HL-60 (cell line): ENCODE data around the gene CSNK1D.
A peak's percentile ranks its signal among the peaks of the same experiment; 100 is the strongest.

ENCODE experiments used
- DNase-seq, 2 experiments: peaks; one replicate each; pipeline ENCODE4 v3.0.0-alpha.2; 2010 to 2020; ENCODE audit warnings: low read depth in 1 of 2, low spot score in 1 of 2
- H3K27ac ChIP-seq: fragments of 250-450 bp; sonication (Bioruptor Pico); replicated peaks from 2 replicates; pipeline ENCODE4 v1.5.1; 2020; ENCODE audit warnings: mild to moderate bottlenecking, moderate library complexity
- H3K27me3 ChIP-seq: fragments of 250-450 bp; sonication (Bioruptor Pico); 2 replicates; pipeline ENCODE4 v1.5.1; 2021; ENCODE audit warnings: mild to moderate bottlenecking, moderate library complexity; ENCODE audit not compliant: insufficient read depth, poor library complexity, severe bottlenecking
- H3K4me3 ChIP-seq: replicated peaks from 2 replicates; pipeline ENCODE4 v1.5.1; 2011; ENCODE audit warnings: mild to moderate bottlenecking, control low read depth, low read length; ENCODE audit not compliant: insufficient read depth
- GABPA ChIP-seq: IDR thresholded peaks from 2 replicates; pipeline ENCODE4 v1.6.1; 2012; ENCODE audit warnings: low read depth
- POLR2AphosphoS5 ChIP-seq: IDR thresholded peaks from 2 replicates; pipeline ENCODE4 v1.6.1; 2012; ENCODE audit warnings: low read depth
- SPI1 ChIP-seq: IDR thresholded peaks from 2 replicates; pipeline ENCODE4 v1.6.1; 2012; ENCODE audit warnings: low read depth, mild to moderate bottlenecking, borderline replicate concordance
- TF ChIP-seq, protein P1 (sequence below): IDR thresholded peaks from 2 replicates; pipeline ENCODE4 v1.6.1; 2012; ENCODE audit warnings: low read depth; ENCODE audit not compliant: insufficient replicate concordance
- TF ChIP-seq, protein P2 (sequence below): IDR thresholded peaks from one replicate; pipeline ENCODE4 v1.5.1; 2011; ENCODE audit warnings: low read length, control low read depth, inconsistent platforms; ENCODE audit not compliant: insufficient read depth

Gene CSNK1D

GRCh38 chr17:82227629-82228277, 45.7 kb downstream of the CSNK1D start:
- no peak for DNase-seq
- H3K27ac ChIP-seq: peak overlapping the region; percentile 98
- peak overlapping the region; percentile 67 for H3K4me3 ChIP-seq
- H3K27me3 ChIP-seq: no peaks in the 10 kb centered on the region
- TF ChIP-seq GABPA (no peak), SPI1 (no peak), POLR2AphosphoS5 (no peak)
- TF ChIP-seq, protein P1, sequence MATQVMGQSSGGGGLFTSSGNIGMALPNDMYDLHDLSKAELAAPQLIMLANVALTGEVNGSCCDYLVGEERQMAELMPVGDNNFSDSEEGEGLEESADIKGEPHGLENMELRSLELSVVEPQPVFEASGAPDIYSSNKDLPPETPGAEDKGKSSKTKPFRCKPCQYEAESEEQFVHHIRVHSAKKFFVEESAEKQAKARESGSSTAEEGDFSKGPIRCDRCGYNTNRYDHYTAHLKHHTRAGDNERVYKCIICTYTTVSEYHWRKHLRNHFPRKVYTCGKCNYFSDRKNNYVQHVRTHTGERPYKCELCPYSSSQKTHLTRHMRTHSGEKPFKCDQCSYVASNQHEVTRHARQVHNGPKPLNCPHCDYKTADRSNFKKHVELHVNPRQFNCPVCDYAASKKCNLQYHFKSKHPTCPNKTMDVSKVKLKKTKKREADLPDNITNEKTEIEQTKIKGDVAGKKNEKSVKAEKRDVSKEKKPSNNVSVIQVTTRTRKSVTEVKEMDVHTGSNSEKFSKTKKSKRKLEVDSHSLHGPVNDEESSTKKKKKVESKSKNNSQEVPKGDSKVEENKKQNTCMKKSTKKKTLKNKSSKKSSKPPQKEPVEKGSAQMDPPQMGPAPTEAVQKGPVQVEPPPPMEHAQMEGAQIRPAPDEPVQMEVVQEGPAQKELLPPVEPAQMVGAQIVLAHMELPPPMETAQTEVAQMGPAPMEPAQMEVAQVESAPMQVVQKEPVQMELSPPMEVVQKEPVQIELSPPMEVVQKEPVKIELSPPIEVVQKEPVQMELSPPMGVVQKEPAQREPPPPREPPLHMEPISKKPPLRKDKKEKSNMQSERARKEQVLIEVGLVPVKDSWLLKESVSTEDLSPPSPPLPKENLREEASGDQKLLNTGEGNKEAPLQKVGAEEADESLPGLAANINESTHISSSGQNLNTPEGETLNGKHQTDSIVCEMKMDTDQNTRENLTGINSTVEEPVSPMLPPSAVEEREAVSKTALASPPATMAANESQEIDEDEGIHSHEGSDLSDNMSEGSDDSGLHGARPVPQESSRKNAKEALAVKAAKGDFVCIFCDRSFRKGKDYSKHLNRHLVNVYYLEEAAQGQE: no peak
- TF ChIP-seq, protein P2, sequence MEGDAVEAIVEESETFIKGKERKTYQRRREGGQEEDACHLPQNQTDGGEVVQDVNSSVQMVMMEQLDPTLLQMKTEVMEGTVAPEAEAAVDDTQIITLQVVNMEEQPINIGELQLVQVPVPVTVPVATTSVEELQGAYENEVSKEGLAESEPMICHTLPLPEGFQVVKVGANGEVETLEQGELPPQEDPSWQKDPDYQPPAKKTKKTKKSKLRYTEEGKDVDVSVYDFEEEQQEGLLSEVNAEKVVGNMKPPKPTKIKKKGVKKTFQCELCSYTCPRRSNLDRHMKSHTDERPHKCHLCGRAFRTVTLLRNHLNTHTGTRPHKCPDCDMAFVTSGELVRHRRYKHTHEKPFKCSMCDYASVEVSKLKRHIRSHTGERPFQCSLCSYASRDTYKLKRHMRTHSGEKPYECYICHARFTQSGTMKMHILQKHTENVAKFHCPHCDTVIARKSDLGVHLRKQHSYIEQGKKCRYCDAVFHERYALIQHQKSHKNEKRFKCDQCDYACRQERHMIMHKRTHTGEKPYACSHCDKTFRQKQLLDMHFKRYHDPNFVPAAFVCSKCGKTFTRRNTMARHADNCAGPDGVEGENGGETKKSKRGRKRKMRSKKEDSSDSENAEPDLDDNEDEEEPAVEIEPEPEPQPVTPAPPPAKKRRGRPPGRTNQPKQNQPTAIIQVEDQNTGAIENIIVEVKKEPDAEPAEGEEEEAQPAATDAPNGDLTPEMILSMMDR: no peak

DNA sequence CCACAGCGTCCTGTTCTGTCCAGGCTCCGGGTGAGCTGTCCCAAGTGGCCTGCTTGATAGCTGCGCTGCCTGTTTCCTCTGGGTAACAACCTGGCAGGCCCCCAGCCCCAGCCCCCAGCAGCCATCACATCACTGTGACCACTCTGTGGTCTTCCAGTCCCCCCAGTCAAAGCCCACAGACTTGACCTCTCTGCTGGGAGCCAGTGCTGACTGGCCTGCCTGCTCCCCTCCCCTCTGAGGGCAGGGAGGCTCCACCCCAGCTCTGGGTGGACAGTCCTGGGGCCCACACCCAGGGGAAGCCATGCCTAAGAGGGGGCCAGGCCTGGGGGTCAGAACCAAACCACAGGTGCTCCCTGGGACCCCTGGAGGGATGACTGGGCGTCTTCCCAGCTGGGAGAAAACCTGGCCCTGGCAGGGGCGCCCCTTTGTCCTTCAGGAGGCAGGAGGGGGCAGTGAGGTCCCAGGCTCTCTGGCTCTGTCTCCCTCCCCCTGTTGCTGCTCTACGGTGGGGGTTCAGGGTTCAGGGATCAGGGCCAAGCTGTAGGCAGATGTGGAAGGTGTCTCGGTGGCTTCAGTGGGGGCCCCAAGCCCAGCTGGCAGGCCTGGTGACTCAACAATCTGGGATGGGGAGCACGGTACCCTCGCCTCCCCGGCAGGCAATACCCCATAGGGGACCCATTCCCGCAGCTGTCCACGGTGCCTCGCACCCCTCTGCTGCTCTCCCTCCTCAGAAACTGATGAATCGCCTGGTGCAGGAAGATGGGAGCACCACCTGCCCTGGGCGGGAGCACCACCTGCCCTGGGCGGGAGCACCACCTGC, 46.5 kb downstream of the CSNK1D start:
- peak overlapping the region; percentile 28 for H3K27ac ChIP-seq
- no peaks in the 10 kb centered on the region for H3K27me3 ChIP-seq
- DNase-seq: no peak
- TF ChIP-seq, protein P1: no peak
- TF ChIP-seq, protein P2: no peak
- TF ChIP-seq POLR2AphosphoS5: no peak
- TF ChIP-seq GABPA: no peak
- no peak for TF ChIP-seq SPI1
- no peak overlapping the region for H3K4me3 ChIP-seq

GRCh38 chr17:82226146-82226808, 47.2 kb downstream of the CSNK1D start:
- Histone ChIP-seq H3K27me3 (no peaks in the 10 kb centered on the region), H3K4me3 (no peak overlapping the region), H3K27ac (peak overlapping the region; percentile 28)
- TF ChIP-seq SPI1 (no peak), POLR2AphosphoS5 (no peak), GABPA (no peak)
- TF ChIP-seq, protein P1: no peak
- TF ChIP-seq, protein P2: no peak
- no peak for DNase-seq
